Breast epithelium (tissue), 3 donors: Measurements from ENCODE around the gene TC2N.

Source experiments
- POLR2A ChIP-seq: fragments of 450-650 bp; IDR thresholded peaks from one replicate; pipeline ENCODE4 v1.6.1; 2016; ENCODE audit warnings: antibody characterized with exemption, mild to moderate bottlenecking, moderate library complexity
- TF ChIP-seq, protein P1 (sequence below), 3 donors: fragments of 450-650 bp; IDR thresholded peaks; one replicate each; pipeline ENCODE4 v1.5.1; 2016 to 2017; ENCODE audit warnings: antibody characterized with exemption in 3 of 3, mild to moderate bottlenecking in 3 of 3, moderate library complexity in 3 of 3

DNA sequence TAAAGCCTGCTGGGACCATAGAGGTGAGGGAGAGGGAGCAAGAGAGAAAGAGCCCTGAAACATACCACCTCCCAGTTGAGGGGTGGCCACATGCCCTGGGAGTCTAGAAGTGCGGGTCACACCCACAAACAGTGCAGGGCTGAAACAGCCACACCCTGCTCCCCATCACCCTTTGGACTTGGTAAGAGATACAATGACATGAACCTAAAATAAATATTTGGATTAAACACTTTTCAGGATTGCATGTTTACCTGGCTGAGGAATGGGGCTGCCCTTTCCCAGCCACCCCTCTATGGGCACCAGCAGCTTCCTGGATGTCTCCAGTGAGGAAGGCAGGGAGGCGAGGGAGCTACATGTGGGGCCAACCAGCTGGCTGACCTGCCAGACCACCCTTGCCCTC, 39.0 kb upstream of the TC2N start:
- TF ChIP-seq, protein P1, sequence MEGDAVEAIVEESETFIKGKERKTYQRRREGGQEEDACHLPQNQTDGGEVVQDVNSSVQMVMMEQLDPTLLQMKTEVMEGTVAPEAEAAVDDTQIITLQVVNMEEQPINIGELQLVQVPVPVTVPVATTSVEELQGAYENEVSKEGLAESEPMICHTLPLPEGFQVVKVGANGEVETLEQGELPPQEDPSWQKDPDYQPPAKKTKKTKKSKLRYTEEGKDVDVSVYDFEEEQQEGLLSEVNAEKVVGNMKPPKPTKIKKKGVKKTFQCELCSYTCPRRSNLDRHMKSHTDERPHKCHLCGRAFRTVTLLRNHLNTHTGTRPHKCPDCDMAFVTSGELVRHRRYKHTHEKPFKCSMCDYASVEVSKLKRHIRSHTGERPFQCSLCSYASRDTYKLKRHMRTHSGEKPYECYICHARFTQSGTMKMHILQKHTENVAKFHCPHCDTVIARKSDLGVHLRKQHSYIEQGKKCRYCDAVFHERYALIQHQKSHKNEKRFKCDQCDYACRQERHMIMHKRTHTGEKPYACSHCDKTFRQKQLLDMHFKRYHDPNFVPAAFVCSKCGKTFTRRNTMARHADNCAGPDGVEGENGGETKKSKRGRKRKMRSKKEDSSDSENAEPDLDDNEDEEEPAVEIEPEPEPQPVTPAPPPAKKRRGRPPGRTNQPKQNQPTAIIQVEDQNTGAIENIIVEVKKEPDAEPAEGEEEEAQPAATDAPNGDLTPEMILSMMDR (IDR thresholded peaks at IDR 0.05), result no peak
- TF ChIP-seq POLR2A, result no peak
